HG03439 (cell line): ENCODE results near the gene CENPP.
A peak's percentile ranks its signal among the peaks of the same experiment; 100 is the strongest.

Experiments
- ATAC-seq: cut with Tn5 transposase; IDR thresholded peaks from one replicate; pipeline ENCODE4 v1.9.1; 2021; ENCODE audit warnings: mild to moderate bottlenecking, moderate library complexity; ENCODE audit not compliant: unreplicated experiment

The CENPP gene

DNA sequence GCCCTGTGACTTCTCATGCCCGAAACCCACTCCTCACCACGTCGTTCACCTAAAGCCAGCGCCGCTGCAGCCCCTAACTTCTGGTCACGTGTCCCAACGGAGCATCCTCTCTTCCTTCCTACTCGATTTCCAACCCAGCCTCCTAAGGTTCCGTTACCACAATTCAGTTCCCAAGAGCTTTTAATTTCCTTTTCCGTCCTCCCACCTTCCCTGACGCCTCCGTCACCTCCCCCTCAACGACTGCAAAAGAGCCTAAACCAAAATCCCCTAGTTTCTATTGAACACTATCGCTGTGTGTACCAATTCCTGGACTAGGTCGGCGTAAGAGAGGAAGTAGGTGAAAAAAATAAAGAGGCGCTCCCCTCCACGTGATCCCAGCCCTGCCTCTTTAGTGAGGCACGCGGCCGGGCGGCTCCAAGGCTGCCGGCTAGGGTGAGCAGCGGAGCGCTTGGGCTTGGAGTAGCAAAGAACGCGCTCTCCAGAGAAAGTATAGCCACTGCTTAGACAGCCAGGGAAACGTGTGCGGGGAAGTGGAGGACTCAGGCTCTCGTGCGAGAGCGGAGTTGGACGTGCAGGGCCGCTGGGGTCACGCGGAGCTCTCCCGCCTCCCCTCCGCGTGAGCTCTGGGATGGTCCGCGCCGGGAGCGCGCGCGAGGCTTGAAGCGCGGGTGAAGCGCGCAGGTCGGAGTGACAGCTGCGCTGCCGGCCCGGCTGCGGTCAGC lies at the start of gene CENPP, which contains the start of gene NOL8:
TSS of gene CENPP (plus strand) at position 685 of the 722 bp plus-strand sequence.
TSS of gene NOL8 (minus strand) at position 82 of the 722 bp plus-strand sequence. CDS start 1,189 bp downstream, outside the sequence.
- peak; percentile 93 for ATAC-seq

DNA sequence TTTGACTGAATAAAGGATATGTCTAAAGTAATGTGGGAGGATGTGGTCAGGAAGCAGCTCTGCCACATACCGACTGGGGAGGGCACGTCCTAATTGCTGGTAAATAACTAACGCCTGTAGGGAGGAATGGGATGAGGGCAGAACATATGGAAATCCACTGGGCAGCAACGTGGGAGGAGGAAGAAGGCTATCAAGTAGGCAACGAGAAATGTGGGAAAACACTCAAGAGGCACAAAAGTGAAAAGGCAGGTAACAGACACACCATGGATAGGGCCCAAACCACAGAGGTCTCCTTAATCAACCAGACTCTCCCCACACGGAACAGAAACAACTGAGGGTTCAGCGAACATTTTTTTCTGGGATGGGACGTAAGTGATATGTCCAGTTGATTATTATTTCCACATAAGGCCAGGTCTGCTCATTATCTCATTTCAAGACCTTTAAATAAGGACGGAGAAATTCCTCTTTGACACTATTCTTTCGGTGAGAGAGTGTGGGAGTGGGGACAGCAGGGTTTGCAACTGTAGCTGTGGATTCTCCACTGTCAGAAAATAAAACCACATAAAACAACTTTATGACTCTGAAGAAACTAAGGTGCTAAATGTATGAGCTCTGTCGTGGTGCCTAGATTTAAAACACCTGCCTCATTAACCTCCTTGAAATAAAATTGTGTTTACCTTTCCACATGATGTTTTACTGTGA lies 49.3 kb upstream of the CENPP start:
- no peak for ATAC-seq

DNA sequence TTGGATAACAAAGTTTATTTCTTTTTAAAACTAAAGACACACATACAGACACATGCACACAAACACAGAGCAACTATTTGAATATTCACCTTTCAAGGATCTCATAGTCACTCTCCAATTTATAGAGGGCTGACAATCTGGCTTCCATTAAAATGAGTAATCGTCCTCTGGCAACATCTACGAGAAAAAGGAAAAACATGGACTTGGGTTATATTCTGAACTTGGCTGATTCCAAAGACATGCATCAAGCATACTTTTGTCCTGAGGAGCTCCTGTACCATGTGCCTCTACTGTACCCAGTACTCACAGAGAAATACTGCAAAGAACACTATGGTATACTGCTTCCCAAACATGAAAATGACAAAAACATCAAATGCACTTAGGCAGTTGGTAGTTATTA lies 47.6 kb upstream of the CENPP start:
- ATAC-seq, result no peak

DNA sequence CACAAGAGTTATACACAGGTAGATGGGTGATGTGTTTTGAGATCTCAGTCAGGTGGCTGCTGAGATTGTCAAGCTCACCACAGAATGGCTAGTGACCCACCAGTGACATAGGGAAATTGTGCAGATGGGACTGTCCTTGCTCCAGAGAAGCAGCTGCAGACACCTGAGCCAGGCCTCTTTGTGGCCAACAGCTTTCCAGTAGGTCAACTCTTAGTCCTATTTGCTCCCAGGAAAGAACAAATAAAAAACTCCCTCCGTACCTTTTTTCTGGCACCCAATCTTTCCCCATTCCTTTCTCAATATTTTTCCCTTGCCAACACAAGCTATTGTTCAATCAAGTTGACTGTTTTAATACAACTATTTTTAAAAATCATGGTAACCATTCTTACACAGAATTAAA lies 46.5 kb upstream of the CENPP start:
- no peak for ATAC-seq

DNA sequence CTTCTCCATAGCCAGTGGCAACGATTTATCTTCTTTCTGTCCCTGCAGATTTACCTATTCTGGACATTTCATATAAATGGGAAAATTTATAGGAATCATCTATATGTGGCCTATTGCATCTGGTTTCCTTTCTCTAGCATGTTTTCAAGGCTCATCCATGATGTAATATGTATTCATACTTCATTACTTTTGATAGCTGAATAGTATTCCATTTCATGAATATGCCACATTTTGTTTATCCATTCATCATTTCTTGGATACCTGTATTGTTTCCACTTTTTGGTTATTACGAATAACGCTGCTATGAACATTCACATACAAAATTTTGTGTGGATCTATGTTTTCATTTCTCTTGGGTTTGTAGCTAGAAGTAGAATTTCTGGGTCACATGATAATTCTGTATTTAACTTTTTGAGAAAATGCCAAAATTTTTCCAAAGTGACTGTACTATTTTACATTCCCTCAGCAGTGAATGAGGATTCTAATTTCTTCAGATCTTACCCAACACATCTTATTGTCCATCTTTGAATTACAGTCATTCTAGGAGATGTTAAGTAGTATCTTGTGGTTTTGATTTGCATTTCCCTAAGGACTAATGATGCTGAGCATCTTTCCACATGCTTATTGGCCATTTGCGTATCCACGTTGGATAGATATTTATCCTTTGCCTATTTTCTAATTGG lies 35.9 kb upstream of the CENPP start:
- no peak for ATAC-seq

DNA sequence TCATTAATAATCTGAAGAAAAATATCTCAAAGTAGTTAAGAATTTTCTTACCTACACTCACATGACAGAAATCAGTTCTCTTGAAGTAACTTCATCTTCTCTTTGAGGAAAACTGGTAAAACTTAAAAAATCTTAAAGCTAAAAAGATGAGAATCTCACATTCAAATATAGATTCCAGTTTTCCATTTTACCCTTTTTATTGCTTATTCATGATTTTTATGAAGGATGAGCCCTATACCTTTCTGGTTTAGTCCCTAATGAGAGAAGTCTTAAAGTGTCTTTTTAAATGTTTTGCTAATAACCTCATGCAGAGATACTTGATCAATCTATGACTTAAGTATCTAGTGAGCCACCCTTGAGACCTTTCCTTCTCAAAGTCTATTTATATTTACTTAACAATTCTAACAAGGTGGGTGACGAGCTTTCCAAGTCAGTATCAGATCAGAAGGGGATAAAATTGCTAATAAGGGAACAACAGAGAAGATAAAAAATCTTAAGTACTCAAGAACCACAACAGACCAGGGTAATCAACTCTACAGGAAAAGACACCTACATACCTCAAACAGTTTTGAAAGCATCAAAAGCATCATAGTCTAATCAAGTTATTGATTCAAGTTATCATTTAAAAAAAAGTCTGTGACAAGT lies 34.8 kb upstream of the CENPP start:
- ATAC-seq, result no peak

DNA sequence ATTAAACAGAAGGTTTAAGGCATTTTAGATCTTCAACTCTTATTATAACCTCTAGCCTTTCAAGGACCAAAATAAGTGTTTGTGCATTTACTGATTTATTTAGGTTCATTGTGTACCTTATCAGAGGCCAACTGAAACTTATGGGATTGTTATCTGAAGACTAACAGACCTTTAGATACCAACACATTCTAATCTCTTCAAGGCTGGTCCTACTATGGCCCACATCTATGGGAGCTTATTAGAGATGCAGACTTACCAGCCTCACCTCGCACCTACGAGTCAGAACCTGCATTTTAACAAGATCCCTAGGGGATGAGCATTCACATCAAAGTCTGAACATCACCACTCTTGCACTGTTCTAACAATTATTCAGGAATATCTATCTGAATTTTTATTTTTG lies 34.2 kb upstream of the CENPP start:
- ATAC-seq, result no peak

DNA sequence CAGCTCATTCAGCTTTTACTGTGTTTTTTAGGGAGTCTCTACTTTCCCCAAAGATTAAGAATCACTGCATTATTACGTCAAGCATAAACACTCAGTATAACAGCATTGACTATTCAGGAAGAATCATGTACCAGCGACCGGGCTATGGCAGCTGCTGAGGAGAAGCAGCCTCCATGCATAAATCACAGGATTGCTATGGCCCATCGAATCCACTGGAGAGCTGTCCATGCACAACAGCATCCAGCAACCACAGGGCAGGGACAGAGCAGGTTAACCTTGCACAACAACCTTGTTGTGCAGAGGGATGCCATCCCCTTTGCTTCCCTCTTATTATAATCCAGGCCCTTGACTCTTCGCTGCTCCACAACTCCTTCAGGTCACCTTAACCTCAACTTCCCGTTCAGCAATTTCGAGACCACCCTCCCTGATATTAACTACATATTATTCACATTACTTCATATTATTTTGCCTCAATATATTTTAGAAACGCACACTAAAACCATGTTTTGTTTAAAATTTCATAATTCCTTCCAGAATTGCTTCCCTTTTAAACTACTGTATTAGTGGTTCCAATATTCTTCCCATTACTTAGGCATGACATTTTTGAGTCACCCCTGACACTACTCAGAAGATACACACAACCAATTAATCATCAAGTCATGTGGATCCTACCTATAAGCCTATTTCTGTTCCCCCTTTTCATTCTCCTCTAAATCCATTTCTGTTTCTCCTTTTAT lies 33.2 kb upstream of the CENPP start:
- ATAC-seq, result no peak

DNA sequence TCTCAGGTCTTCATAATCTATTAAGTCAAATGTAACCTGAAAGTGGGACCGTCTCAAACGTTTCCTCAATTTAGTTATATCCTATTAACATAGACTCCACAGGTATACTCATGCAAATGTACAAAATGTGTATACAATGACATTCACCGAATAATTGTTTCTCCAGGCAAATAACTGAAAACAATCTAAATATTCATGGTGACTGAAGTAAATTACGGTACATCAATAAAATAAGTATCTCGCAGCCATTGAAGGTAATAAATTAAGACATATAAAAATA lies 32.7 kb upstream of the CENPP start:
- no peak for ATAC-seq

DNA sequence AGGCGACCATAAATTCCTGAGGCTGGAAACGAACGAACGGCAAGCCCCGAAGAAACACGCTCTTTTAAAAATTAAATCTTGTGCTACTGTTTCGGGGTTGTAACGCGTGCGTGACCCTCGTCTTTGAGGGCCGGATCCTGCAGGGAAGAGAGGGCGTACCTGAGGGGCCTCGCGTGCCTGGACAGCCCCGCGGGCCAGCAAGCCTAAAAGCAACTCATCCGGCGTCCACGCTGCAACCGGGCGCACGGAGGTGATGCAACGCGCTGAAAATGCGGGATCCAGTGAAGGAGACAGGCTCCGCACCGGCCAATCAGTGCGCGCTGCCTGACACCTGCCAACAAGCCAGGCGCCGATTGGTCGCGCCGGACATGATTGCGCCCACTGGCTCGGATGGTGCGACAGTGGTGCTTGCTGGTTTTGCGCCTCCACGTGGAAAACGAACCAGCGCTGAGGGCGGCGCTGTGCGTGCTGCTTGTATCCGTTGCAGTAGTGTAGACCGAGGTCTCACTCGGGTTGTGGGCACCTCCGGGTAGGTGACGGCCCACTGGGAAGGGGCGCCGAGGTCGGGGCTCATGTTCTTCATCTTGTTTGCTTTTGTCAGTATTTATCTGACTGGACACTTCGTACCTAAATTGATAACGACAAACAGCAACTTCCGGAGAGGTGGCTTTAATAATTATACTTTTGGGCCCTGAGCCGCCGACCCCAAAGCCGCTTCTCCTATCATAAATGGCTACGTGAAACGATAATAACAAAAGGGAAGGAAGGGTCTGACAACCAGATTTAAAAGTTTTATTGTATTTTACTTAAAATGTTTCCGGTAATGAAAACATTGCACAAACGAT lies 32.1 kb upstream of the CENPP start, which contains the start of gene IARS1:
TSS of gene IARS1 (minus strand) at position 246 of the 845 bp plus-strand sequence. CDS start 4,278 bp downstream, outside the sequence.
- ATAC-seq, result peak; percentile 94

DNA sequence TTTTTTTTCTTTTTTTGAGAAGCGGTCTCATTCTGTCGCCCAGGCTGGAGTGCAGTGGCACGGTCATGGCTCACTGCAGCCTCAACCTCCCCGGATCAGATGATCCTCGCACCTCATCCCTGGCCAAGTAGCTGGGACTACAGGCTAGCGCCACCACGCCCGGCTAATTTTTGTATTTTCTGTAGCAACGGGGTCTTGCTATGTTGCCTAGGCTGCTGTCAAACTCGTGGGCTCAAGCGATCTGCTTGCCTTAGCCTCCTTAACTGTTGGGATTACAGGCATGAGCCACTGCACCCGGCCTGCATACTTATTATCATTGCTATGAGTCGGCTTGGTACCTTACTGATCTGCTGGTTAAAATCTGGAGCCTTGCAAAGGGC lies 31.5 kb upstream of the CENPP start:
- ATAC-seq, result no peak

DNA sequence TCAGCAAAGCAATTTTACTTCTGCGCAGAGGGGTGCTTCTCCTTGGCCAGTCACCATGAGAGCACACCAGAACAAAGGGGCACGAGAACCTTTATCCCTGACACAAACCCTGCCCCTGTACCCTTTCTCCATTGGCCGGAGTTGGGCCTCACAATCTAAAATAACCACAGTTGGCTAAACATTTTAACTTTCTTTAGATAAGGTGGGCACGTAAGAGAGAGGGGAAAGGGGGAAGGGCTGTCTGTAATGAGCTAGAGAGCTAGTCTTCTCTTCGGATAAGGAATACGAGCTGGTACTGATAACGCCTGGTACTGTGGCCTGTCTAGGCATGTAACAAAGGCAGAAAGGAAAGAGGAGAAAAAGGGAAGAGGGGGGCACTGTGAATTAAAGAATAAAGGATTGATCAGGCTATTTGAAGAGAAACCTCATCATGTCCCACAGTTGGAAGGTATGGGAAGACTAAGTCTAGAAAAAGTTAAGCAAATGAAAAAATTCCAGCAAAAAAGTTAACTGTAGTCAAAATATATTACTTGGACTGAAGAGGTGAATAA lies 30.4 kb upstream of the CENPP start:
- ATAC-seq, result no peak

DNA sequence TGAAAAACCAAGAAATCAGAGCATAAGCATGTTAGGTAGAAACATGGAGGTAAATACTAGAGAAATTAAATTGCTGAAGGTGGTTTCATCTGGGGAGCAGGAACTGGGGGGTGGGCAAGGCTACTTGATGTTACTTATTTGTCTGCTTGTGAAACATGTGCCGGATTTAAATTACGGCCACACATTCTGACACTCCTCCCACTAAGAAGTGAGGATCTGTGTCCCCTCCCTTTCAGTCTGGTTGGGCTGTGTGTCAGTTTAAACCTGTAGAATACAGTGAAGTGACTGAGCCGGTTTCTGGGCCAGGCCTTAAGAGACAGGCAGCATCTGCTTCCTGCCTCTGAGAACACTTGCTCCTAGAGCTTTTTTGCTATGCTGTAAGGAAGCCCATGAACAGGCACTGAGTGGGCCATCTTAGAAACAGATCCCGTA lies 29.9 kb upstream of the CENPP start:
- no peak for ATAC-seq

DNA sequence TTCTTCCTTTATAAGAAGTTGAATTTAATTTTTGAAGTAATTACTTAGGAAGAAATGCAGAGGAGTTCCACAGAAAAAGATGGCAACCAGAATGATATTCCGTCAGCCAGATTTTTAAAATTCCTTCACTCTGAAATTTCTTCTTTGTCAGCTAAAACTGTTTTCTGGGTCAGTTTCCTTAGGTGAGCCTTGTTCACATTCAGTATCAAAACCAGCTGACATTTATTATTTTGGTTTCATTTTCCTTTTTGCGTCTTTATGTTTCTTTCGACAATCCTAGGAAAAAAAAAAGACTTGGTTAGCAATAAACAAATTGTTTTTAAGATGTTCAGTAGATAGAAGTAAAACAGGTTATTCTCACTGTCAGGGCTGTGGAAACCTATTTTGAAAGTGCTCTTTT lies 28.1 kb upstream of the CENPP start:
- no peak for ATAC-seq

DNA sequence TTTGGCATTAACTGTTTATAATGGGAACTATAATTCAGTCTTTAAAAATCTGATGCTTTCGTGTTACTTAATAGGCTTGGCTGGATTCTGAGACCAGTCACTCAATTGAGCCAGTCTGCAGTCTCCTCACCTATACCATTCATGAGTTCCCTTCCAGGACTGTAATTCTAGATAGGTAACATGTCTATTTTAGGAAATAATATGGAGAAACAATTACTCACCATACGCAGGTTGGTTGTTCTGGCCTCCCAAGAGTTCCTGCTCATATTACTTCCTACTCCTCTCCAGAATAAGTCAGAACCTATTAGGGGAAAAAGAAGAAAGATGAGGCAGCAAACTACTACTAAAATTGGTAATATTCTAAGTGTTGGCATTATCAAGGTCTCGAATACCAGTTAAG lies 27.7 kb upstream of the CENPP start:
- no peak for ATAC-seq

DNA sequence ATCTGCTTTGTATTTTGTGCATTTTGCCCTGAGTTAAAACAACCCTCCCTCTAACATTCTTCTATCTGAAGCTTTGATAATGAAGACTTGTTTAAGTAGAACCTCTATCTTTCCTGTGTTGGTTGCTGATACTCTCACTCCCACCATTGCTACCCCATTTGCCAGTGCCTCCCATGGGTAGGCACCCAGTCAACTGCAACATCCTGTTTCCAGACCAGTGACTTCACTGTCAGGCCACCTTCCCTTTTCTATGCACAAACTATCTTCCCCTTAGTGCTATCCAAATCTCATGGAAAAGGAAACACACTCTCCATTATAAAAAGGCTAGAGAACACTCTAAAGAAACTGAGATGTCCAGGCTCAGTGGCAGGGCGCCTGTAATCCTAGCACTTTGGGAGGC lies 26.6 kb upstream of the CENPP start:
- no peak for ATAC-seq

DNA sequence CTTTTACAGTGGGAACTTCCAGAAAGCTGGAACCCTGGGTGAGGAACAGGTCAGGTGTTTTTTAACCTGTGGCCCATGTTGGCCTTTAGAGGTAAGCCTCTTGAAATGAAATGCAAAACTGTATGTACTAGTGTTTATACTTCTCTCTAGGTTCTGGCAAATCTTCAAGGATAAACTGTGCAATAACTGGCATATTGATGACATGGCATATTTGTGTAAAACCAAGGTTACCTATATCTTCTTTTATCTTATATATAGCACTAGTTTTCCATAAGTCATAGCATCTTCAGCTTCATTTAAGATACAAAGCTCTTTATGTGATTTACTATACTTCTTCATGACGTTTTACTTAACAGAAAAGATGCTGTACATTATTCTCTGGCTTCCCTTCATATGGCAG lies 24.8 kb upstream of the CENPP start:
- no peak for ATAC-seq

DNA sequence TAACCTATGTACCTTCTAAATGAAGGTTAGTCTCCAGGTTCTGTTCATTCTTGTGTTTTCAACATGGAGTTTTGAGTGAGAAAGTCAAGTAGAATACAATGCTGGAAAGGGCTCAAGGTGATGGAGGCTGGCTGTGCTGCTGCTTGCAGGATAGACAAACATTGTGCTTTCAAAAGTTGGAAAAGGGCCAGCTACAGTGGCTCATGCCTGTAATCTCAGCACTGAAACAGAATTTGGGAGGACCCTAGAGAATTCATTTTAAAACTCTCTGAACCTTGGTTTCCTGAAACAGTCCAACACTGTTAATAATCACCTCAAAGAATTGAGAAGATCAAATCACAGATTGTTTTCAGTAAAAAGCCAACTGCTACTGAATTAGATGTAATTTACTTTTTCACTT lies 16.9 kb upstream of the CENPP start:
- no peak for ATAC-seq

DNA sequence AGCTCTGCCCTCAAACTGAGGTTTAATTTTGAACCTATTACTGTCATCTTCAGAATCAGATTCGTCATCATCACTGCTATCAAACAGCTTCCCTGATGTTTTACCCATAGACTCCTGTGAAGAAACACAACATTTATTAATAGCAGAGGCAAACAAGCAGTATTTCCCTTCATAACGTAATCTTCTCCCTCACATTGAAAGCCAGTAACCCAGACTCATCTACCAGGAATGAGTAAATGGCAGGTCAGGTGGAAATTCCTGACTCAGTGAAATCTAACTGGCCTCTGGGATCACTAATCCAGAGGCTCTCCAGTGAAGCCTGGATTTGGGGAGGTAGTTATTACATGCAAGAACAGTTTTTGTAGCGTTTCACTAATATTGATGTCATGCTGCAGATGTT lies 15.2 kb upstream of the CENPP start:
- ATAC-seq, result no peak
